Gastrocnemius medialis (tissue), 4 donors: Measurements from ENCODE around the gene CPVL. TPM values are rescaled to one million over a fixed set of nuclear protein-coding genes. Genes with fewer than 3 reads are reported as not detected.
A peak's percentile ranks its signal among the peaks of the same experiment; 100 is the strongest.

ENCODE experiments used
- ATAC-seq, 2 donors: fragments of 150-250 bp; one replicate each; pipeline ENCODE4 v1.9.1; 2016
- DNase-seq, 2 donors: peaks; one replicate each; pipeline ENCODE4 v3.0.0-alpha.2; 2019
- H3K27ac ChIP-seq, 4 donors: fragments of 200-600 bp; sonication (generic); 1 replicate in 1 of 4; 2 replicates in 3 of 4; pipeline ENCODE4 v1.5.1; 2016 to 2018; ENCODE audit warnings: mild to moderate bottlenecking in 2 of 4, moderate library complexity in 1 of 4
- H3K27me3 ChIP-seq, 3 donors: fragments of 200-600 bp; sonication (generic) in 2 of 3; 1 replicate in 1 of 3; 2 replicates in 2 of 3; pipeline versions ENCODE4 v1.5.1 to v1.6.0; 2016 to 2019; ENCODE audit warnings: mild to moderate bottlenecking in 1 of 3, moderate library complexity in 1 of 3
- H3K36me3 ChIP-seq, 2 donors: fragments of 200-600 bp; sonication (generic) in 1 of 2; one replicate each; pipeline ENCODE4 v1.5.1; 2017 to 2018
- H3K4me1 ChIP-seq, 2 donors: fragments of 200-600 bp; sonication (generic) in 1 of 2; one replicate each; pipeline ENCODE4 v1.5.1; 2016 to 2017; ENCODE audit warnings: mild to moderate bottlenecking in 2 of 2
- H3K4me3 ChIP-seq, 4 donors: fragments of 200-600 bp; sonication (generic) in 3 of 4; 1 replicate in 1 of 4; 2 replicates in 3 of 4; pipeline ENCODE4 v1.5.1; 2016 to 2019; ENCODE audit warnings: mild to moderate bottlenecking in 2 of 4
- H3K9me3 ChIP-seq, 3 donors: fragments of 200-600 bp; sonication (generic) in 2 of 3; 1 replicate in 1 of 3; 2 replicates in 2 of 3; pipeline ENCODE4 v1.5.1; 2016 to 2019
- CTCF ChIP-seq, 5 experiments: fragments of 450-650 bp in 3 of 5; fragments of 200-600 bp in 2 of 5; sonication (generic) in 2 of 5; IDR thresholded peaks in 4 of 5; conservative IDR thresholded peaks in 1 of 5; 1 replicate in 4 of 5; 2 replicates in 1 of 5; pipeline ENCODE4 v1.5.1; 2016 to 2019; ENCODE audit warnings: antibody characterized with exemption in 5 of 5, mild to moderate bottlenecking in 3 of 5, moderate library complexity in 3 of 5
- POLR2A ChIP-seq, 2 donors: fragments of 450-650 bp; IDR thresholded peaks; one replicate each; pipeline ENCODE4 v1.6.1; 2017; ENCODE audit warnings: antibody characterized with exemption in 2 of 2, mild to moderate bottlenecking in 2 of 2, moderate library complexity in 2 of 2
- in situ Hi-C, 4 donors: fragments of 200-750 bp; cut with MboI; loops; one replicate each; pipeline versions ENCODE4 v1.15.0 to v1.8.0; 2017; ENCODE audit warnings: low sequenced_read_pairs in 4 of 4
- intact Hi-C: fragments of 100-400 bp; cut with DNase I; formaldehyde crosslinking; loops from one replicate; pipeline ENCODE4 v1.15.1; 2023; ENCODE audit warnings: low total_unique reads
- total RNA-seq, 4 donors: library from RNA; depleted of rRNA; stranded (reverse); fragments of >200 nt; gene quantifications; one replicate each; pipeline versions ENCODE4 v1.1.0 to v1.2.3, GENCODE V29; 2016

CPVL gene
- total RNA-seq, 4 donors from 2014 or later = 5.6 to 11.8 (median 6.2) TPM

DNA sequence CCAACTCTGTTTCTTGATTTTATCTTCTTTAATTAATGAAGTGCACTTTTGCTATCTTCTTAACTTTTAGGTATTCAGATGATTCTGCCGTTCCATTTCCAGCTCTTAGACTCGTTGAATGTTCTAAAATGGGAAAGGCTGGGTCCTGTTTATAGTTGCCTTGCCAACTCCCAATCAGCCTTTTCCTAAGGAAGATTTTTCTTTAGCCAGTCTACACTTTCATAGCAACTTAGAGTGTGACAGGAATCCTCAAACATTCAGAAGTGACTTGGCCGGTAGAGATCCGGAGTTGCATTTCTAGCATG is 165.2 kb downstream of the CPVL start:
- H3K4me1 ChIP-seq = peaks cover 4 to 10% of the 10 kb centered on the region in 2 donors
- no peaks in the 10 kb centered on the region for H3K27me3 ChIP-seq
- in situ Hi-C loops = no loop called here
- H3K4me3 ChIP-seq = no peak overlapping the region
- no peaks in the 10 kb centered on the region for H3K36me3 ChIP-seq
- no peak for TF ChIP-seq POLR2A (IDR thresholded peaks at IDR 0.05)
- no peak for TF ChIP-seq CTCF (IDR thresholded peaks at IDR 0.05 in 4 of 5, conservative IDR thresholded peaks at IDR 0.05 in 1 of 5)
- H3K27ac ChIP-seq = peak overlapping the region in 1 of 4 donors; percentile 1
- no peak for DNase-seq
- no peaks in the 10 kb centered on the region for H3K9me3 ChIP-seq
- ATAC-seq = no peak
- intact Hi-C loops = no loop called here

DNA sequence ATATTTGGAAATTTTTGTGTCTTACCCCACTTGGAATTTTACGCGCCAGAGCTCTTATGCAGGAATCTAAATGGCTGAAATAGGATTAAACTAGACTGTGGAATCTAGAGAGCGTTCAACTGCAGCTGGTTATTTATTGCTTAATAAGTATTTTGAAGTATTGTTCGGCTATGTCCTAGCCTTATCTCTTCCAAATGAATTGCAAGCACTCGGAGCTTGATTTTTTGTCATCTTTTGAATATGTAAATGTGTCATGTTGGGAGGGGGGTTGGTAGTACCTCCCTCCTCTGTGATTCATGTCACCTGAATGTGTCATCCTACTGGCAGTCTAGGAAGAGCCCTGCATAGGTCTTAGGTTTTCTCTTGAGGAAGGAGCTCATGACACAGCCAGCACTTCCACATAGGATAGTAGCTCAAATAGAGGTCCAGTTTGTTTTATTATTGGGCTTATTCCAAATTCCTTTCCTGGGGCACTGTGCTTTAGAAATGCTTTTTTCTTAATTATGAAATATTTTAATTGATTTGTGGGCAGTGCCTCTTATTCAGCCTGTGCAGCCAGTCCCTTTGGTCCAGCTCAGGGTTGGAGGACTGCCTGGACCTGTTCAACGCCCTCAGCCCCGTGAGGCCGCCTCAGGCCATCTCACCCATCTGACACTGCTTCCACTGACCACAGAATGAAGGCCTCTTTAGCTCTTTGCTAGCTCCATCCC is 165.7 kb downstream of the CPVL start:
- no peaks in the 10 kb centered on the region for H3K27me3 ChIP-seq
- TF ChIP-seq POLR2A (IDR thresholded peaks at IDR 0.05) = no peak
- TF ChIP-seq CTCF (IDR thresholded peaks at IDR 0.05 in 4 of 5, conservative IDR thresholded peaks at IDR 0.05 in 1 of 5) = no peak
- DNase-seq = no peak
- no peak overlapping the region for H3K4me3 ChIP-seq
- intact Hi-C loops = no loop called here
- H3K27ac ChIP-seq = no peak overlapping the region
- in situ Hi-C loops = no loop called here
- no peaks in the 10 kb centered on the region for H3K36me3 ChIP-seq
- H3K9me3 ChIP-seq = no peaks in the 10 kb centered on the region
- peaks cover 4 to 10% of the 10 kb centered on the region in 2 donors for H3K4me1 ChIP-seq
- ATAC-seq = peak in 1 of 2 donors; percentile 42

GRCh38 chr7:28979776-28980175 is 166.6 kb downstream of the CPVL start:
- H3K27ac ChIP-seq = no peak overlapping the region
- DNase-seq (no peak), ATAC-seq (peak in 1 of 2 donors; percentile 34)
- intact Hi-C loops (no loop called here), in situ Hi-C loops (no loop called here)
- H3K4me1 ChIP-seq = peaks cover 4 to 7% of the 10 kb centered on the region in 2 donors
- H3K4me3 ChIP-seq = no peak overlapping the region
- TF ChIP-seq POLR2A (IDR thresholded peaks at IDR 0.05) (no peak), CTCF (IDR thresholded peaks at IDR 0.05 in 4 of 5, conservative IDR thresholded peaks at IDR 0.05 in 1 of 5) (no peak)
- no peaks in the 10 kb centered on the region for H3K36me3 ChIP-seq
- H3K9me3 ChIP-seq = no peaks in the 10 kb centered on the region
- no peaks in the 10 kb centered on the region for H3K27me3 ChIP-seq

- Histone ChIP-seq H3K4me1 (no peaks in the 10 kb centered on the region), H3K27ac (no peak overlapping the region), H3K27me3 (no peaks in the 10 kb centered on the region), H3K36me3 (no peaks in the 10 kb centered on the region), H3K9me3 (peaks cover 0 to 6% (median 0%) of the 10 kb centered on the region in 3 donors), H3K4me3 (no peak overlapping the region)
- in situ Hi-C loops = no loop called here
- intact Hi-C loops = no loop called here
- ATAC-seq = no peak
- no peak for TF ChIP-seq CTCF (IDR thresholded peaks at IDR 0.05 in 4 of 5, conservative IDR thresholded peaks at IDR 0.05 in 1 of 5)
- no peak for TF ChIP-seq POLR2A (IDR thresholded peaks at IDR 0.05)
- no peak for DNase-seq
These were observed 168.5 kb downstream of the CPVL start for GRCh38 chr7:28977881-28978280.

DNA sequence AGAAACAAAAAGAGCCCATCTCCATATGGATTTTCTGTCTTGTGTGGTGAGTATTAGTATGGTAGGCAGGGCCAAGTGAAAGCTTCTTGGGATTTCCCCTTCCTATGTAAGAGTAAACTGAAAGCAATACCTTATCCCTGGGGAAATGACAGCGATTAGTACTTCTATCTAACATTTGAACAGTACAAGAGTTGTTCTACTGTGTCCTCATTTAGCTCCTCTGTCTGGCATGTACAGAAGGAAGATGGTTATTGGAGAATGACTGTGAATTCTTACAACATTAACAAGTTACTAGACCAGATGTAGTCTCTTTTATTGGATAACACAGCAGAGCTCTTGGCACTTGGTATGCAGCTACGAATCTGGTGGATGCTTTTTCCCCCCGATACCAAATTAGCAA is 170.3 kb downstream of the CPVL start:
- H3K4me1 ChIP-seq = no peaks in the 10 kb centered on the region
- no peak overlapping the region for H3K27ac ChIP-seq
- ATAC-seq (no peak), DNase-seq (no peak)
- intact Hi-C loops (no loop called here), in situ Hi-C loops (no loop called here)
- H3K9me3 ChIP-seq = peaks cover 0 to 12% (median 0%) of the 10 kb centered on the region in 3 donors
- H3K4me3 ChIP-seq = no peak overlapping the region
- no peaks in the 10 kb centered on the region for H3K36me3 ChIP-seq
- TF ChIP-seq CTCF (IDR thresholded peaks at IDR 0.05 in 4 of 5, conservative IDR thresholded peaks at IDR 0.05 in 1 of 5) (no peak), POLR2A (IDR thresholded peaks at IDR 0.05) (no peak)
- H3K27me3 ChIP-seq = no peaks in the 10 kb centered on the region
